Activated CD4-positive, alpha-beta T cell treated with anti-CD3 and anti-CD28 coated beads, Interleukin-2, amount 50 U/mL, for 16 hours (primary cell): Measurements from ENCODE around the gene ELAVL3.
"Not testable (repeated sequence)": the region's sequence is repeated elsewhere in the genome, so short reads cannot be mapped to it uniquely, and the experiment has no call there.

ENCODE experiments used
- DNase-seq: peaks from one replicate; pipeline ENCODE4 v3.0.0-alpha.2; 2020

Gene ELAVL3

DNA sequence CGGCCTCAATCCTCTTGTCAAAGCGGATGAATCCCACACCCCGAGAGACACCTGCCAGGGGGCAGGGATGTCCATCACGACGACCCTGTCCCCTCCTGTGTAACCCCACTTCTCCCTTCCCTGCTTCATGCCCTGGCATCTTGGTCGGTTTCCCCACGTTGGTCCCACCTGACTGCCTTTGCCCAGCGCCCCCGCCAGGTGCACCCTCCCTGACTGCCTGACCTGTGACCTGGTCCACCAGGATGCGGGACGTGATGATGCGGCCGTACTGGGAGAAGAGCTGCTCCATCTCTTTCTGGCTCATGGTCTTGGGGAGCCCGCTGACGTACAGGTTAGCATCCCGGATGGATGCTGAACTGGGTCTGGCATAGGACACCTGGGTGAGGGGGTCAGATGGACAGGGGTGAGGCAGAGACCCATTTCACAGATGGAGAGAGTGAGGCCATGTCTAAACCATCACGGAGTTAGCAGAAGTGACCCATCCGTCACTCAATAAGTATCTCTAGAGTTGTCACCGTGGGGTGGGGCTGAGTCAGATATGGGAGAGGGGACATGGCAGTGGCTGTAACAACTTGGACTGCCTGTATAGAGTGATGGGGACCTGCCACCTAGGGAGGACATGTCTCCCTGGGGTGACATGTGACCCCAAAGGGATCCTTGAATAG lies 22.5 kb downstream of the ELAVL3 start:
- DNase-seq, result no peak

DNA sequence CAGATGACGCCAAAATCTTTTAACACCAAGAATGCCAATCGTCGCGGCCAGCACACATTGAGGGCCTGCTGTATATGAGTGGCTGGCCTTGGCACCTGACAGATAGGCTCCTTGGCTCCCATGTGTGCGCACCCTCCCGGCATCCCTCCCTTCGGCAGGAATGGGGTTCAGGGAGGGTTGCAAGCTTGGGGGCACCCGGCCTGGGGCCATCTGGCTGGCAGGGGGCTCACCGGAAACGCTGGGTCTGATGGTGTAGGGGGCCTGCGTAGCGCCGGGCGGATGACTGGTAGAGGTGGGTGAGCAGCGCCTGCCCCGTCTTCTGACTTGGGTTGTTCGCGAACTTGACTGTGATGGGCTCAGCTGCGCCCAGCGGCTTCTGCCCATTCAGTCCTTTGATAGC lies 23.0 kb downstream of the ELAVL3 start:
- DNase-seq, result no peak

DNA sequence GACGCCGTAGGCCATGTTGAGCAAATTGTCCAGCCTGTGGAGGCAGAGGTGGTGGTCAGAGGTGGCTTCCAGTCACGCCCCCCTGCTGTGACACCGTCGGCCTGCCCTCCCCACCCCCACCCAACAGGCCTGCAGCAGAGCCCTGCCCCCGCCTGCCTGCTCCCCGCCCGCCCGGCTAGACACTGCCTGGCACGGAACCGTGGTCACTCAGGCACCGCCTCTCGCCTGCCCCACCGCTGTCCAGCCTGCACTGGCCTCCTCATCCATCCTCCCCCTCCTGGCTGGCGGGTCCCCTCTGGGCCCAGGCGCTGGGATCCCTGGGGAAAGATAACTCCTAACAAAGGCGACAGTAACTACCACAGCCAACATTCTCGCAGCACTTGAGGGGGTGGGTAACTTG lies 23.7 kb downstream of the ELAVL3 start:
- DNase-seq, result no peak

DNA sequence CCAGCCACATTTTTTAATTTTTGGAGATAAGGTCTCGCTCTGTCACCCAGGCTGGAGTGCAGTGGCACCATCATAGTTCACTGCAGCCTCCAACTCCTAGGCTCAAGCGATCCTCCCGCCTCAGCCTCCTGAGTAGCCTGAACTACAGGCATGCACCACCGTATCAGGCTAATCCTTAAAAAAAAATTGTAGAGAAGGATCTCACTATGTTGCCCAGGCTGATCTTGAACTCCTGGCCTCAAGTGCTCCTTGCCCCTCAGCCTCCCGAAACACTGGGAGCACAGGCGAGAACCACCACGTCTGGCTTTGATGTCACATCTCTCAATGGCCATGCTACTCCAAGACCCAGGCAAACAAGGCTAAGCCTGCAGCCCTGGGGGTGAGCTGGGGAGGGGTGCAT lies 24.2 kb downstream of the ELAVL3 start:
- DNase-seq, result no peak

DNA sequence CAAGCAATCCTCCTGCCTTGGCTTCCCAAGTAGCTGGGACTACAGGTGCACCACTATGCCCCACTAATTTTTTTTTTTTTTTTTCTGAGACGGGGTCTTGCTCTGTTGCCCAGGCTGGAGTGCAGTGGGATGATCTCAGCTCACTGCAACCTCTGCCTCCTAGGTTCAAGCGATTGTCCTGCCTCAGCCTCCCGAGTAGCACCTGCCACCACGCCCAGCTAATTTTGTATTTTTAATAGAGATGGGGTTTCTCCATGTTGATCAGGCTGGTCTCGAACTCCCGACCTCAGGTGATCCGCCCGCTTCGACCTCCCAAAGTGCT lies 25.7 kb downstream of the ELAVL3 start:
- DNase-seq, result not testable (repeated sequence)

DNA sequence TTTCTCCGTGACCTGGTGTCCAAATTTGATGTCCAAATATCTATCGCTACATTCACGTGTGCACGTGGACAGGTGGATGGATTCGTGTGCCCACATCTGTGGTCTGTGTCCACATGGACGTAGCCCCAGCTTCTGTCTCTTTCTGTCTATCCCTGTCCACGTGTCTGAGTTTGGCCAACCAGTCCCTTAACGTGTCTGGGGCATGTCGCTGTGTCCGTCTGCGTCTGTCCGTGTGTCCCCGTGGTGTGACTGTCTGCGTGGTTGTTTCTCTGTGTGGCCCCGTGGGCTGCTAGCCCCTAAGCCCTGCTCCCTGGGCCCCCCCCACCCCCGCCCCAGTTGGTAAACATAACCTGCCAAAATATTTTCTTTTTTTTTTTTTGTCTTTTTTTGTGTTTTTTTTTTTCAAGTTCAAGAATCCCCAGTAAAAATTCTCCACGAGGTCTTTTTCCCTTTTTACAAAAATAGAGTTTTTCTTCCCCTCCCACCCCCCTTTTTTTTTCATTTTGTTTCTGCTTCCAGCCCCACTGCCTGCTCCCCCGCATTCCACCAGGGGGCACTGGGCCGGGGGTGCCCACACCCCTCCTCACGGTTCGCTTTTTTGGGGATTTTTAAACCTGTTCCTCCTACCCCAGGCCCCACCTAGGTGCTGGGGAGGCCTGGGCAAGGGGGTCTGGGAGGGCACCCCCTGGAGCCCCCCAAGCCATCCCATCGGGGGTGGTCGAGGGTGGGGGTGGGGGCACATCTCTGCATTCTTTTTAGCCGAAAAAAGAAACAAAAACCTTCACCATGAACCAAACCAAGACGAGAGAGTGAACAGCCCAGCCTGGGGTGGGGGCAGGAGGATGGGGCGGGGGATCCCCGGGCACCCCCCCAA lies 27.1 kb downstream of the ELAVL3 start:
- no peak for DNase-seq

DNA sequence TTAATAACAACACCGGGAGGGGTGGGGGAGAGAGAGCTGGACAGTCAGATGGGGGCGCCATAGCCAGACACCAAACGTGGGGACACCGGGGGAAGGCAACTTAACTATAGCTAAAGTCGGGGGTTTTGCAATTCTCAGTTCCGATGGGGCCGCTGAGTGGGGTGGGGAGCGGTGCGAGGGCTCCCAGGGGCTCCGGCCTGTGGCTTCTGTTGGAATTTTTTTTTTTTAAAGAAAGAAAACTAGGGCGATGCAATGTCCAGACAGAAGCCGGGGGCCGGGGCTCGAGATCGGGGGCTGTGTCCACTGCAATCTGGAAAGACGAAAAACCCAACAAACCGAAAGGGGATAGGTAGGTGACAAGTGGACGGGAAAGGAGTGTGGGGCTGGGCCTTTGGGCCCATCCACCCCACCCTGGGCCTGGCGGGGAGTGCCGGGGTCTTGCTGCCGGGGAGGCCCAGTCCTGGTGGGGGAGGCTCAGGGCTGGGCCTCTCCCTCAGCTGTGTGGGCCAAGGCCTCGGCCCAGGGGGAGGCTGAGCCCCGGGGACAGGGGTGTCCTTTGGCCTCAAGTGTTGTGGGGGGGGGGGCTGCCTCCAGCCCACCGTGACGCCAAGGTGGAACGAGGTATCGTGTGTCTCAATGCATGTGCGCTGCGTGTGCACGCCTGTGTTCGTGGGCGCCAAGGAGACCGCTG lies 28.1 kb downstream of the ELAVL3 start:
- DNase-seq, result no peak

DNA sequence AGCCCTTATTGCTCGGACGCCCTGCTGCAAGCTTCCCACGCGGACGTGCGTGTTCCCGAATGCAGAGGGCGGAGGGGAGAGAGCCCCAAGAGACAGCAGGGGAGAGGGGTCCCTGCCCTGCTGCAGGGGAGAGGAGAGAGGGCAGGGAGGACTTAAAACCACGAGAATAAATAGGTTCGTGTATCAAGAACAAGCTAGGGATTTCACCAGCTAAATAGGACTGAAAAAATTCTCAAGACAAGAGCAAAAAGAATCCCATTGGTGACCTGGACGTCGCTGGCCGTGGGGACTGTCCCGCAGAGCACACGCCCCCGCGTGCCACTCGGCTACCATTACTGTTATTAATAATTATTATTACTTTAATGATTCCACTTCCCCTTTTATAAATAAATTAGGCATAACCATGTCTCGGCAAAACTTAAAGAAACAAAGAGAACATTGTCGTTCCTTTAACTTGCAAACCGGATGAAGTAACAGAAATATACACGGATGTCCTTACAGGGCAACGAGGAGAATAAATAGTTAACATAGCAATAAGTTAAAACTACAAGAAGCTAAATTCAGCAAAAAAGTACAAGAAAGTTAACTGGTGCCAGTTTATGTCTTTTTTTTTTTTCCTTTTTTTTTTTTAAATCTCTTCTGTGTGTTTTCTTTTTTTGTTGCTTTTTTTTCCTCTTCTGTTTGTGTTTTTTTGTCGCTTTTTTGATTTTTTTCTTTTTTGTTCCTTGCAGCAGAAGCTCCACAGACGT lies 28.8 kb downstream of the ELAVL3 start:
- DNase-seq, result no peak

DNA sequence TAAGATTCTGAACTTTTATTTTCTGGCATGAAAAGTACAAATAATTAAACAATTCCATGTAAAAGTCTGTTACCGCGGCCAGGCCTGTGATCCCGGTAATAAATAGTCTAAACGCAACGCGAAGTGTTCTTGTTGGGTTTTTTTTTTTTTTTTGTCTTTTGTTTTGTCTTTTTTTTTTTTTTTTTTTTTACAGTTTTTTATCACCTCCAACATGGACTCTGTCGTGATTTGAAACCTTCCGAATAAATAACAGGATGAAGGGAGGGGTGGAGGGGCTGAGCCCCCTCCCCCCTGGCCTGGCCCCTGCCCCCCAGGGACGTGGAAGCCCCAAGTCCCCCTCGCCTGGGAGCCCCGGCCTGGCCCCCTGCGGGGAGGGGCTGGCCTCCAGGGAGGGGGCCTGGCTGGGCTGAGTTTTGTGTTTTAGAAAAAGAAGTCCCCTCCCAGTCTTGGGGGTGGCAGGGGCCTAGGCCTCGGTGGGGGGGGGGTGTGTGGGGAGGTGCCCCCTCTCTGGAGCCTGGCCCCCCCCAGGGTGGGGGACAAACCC lies 29.4 kb downstream of the ELAVL3 start:
- DNase-seq, result no peak

DNA sequence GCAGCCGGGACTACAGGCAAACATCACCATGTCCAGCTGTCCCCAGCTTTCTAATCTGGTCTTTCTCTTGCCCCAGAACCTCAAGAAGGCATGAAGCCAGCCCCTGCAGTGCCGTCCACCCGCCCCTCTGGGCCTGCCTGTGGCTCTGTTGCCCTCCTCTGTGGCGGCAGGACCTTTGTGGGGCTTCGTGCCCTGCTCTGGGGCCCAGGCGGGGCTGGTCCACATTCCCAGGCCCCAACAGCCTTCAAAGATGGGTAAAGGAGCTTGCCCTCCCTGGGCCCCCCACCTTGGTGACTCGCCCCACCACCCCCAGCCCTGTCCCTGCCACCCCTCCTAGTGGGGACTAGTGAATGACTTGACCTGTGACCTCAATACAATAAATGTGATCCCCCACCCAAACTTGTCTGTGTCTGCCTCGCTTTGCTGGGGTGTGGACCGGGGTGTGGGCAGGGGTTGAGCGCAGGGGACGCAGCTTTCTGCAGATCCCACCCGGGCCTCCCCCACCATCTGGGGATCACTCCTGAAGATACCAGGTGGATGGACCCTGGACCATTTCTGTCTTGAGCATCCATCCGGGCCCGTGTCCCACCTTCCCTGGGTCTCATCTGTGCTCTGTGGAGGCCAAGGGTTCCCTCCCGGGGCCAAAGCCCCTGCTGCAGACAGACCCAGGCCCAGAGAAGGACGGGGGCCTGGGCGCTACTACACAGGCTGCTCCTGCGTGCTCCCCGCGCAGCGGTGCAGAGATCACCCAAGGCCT lies 30.1 kb downstream of the ELAVL3 start:
- DNase-seq, result no peak

DNA sequence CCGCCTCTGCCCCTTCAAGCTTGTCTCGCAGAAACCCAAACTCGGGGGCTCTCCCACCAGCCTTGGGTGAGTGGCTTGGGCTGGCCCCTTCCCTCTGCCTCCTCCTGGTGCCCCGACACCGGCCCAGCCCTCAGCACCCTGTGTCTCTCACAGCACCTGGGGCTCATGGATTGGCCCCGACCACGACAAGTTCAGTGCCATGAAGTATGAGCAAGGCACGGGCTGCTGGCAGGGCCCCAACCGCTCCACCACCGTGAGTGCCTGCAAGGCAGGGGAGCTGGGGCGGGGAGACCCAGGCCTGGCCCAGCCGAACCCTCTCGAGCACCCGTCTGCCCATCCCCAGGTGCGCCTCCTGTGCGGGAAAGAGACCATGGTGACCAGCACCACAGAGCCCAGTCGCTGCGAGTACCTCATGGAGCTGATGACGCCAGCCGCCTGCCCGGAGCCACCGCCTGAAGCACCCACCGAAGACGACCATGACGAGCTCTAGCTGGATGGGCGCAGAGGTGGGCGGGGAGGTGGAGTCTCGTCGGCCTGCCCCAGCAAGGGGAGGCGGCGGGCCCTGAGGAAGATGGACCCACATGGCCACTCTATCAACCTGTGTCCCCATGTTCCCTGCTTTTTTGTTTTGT lies 31.8 kb downstream of the ELAVL3 start:
- DNase-seq, result no peak

DNA sequence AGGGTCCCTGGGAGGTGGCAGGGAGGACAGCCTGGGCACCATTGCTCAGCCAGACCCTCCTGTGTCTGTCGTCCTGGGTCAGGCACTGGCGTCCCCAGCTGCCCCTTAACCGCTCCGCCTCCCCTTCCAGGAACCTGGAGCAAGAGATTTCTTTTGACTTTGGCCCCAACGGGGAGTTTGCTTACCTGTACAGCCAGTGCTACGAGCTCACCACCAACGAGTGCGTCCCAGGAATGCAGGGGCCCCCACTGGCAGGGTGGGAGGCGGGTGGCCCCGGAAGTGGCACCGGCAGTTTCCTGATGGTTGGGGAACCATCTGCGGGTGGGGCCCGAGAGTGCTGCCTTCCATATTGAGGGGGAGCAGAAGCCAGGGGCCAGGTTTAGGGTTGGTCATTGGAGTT lies 32.4 kb downstream of the ELAVL3 start:
- no peak for DNase-seq

DNA sequence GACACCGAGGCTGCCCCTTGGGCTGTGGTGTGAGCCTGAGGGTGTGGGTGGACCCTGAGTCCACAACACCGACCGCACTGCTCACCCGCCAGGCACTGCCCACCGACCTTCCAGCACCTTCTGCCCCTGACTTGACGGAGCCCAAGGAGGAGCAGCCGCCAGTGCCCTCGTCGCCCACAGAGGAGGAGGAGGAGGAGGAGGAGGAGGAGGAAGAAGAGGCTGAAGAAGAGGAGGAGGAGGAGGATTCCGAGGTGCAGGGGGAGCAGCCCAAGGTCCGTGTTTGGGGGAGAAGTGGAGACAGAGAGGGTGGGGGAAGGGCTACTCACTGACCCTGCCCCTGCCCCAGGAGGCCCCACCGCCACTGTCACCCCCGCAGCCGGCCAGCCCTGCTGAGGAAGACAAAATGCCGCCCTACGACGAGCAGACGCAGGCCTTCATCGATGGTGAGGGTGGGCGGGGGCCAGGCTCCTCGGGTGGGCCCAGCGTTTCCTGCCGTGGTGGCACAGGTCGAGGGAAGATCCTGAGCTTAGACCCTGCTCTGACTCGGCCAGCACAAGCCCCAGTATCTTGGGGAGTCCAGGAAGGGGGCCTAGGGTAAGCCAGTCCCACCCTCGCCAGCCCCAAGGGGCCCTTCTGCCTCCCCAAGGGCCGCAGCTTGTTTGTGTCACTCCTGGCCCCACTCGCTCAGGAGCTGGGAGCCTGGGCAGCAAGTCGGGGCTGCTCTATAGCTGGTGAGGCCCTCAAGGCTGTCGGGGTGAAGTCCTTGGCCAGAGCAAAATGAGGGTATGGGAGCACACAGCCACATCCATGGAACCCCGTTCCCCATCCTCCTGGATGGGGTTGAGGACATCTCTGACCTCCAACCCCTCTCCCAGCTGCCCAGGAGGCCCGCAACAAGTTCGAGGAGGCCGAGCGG lies 33.2 kb downstream of the ELAVL3 start:
- DNase-seq, result no peak

DNA sequence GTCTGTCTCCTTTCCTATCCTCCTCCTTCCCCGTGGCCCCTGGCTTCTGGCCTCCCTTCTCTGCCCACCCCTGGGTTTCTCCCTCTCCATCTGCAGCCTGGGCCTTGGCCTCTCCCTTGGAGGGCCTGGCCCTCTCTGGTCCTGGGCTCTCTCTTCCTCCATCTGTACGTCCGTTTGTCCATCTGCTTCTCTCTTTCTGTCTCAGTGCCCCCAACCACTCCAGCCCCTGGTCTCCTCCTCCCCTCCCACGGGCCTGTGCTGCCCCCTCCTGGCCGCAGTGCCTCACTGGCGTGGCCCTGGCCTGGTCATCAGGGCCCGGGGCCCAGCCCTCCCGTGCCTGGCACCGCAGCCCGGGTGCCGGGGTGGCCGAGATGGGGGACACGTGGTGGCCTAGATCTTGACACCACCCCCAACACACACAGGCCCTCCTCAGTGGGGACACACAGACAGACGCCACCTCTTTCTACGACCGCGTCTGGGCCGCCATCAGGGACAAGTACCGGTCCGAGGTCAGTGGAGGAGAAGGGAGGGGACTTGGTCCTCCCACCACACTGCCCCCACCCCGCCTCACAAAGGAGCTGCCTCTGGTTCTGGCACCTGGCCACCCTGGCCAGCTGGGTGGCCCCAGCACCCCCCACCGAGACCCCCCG lies 34.1 kb downstream of the ELAVL3 start:
- DNase-seq, result peak; percentile 22

DNA sequence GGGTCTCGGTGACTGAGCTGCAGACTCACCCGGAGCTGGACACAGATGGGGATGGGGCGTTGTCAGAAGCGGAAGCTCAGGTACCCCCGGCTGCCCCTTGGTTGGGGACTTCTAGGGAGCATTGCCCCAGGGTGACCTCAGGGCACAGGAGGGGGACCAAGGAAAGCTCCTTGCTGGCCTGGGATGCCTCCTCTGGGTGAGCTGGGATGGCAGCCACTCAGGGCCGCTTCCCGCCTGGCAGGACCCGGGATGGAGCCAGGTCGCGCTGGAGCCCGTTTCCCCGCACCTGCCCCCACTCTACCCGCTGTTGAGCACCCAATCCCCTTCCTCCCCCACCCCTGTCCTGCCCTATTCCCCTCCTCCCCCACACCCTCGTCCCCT lies 34.6 kb downstream of the ELAVL3 start:
- DNase-seq, result no peak

DNA sequence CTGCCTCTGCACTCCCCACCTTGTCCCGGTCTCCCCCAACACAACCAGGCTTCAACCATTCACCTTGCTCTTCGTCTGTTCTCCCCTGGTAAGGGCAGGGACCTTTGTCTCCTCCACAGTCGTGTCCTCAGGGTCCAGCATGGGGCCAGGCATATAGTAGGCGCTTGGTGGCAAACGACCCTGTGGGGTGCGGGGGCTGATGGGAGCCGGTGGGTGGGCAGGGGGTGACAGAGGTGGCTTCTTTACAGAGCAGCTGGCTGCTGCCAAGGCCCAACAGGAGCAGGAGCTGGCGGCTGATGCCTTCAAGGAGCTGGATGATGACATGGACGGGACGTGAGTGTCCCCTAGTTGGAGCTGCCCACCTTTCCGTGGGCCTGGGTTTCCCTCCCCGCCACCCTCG lies 35.7 kb downstream of the ELAVL3 start:
- no peak for DNase-seq

DNA sequence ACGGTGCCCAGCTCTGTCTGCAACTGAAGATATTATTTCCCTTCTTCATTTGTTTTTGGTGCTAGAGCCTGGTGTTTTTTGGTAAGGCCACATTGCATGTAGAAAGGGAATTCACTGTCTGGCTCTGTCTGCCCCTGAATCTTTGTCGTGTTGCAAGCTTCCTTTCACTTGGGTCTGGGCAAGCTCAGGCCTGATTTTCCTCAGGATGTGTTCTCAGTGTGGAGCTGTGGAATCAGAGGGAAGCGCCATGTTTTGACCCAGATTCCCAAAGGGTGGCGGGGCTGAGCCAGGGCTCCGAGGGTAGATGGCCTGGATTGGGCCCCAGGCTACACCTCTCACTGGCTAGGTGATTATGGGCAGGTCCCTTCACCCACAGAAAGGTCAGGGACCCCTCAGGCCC lies 36.8 kb downstream of the ELAVL3 start:
- DNase-seq, result no peak

DNA sequence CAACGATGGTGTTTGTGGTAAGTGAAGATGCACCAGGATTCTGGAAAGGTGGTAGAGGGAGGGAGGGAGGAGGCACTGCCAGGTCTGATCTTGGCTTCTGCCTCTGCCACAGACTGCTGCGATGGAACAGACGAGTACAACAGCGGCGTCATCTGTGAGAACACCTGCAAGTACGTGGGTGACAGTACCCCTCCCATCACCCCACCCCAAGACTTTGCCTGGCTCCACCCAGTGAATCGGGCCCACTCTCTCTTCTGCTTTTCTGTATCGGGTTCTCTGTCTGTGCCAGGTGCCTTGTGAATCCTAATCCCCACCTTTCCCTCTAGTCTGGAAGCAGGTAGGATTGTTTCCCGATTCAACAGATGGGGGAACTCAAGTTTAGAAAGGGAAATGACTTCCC lies 42.9 kb downstream of the ELAVL3 start:
- no peak for DNase-seq

DNA sequence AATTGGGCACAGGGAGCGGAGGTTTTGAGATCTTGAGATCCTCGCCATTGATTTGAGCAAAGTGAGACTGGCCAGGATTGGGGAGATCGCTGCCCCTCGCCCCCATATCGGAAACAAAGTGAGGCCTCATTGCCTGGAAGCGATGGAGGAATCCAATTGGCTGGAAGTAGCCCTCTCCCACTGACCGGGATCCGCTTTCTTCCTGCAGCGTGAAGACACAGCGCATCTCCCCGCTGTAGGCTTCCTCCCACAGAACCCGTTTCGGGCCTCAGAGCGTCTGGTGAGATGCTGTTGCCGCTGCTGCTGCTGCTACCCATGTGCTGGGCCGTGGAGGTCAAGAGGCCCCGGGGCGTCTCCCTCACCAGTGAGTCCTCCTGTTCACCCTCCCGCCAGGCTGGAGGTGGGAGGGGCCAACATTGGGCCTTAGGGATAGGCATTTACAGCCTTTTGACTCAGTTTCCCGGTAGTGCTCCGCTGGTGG lies 45.0 kb downstream of the ELAVL3 start:
- DNase-seq, result peak; percentile 20
